Astrocyte of the cerebellum (primary cell): Measurements from ENCODE around the gene RFX5.

Source experiments
- DNase-seq: peaks from one replicate; pipeline ENCODE4 v3.0.0-alpha.2; 2011; ENCODE audit warnings: low read depth
- H3K4me3 ChIP-seq: 2 replicates; pipeline ENCODE4 v1.5.1; 2011; ENCODE audit warnings: mild to moderate bottlenecking, low read depth, low read length, moderate library complexity
- CTCF ChIP-seq: IDR thresholded peaks from 2 replicates; pipeline ENCODE4 v1.5.1; 2012; ENCODE audit warnings: low read length, low read depth, moderate library complexity, mild to moderate bottlenecking; ENCODE audit errors: missing control alignments
- in situ Hi-C: cut with HindIII; loops from 2 replicates; pipeline ENCODE4 v1.10.0; 2017; ENCODE audit warnings: low sequenced_read_pairs

Gene RFX5

GRCh38 chr1:151342569-151342968 is 4.5 kb downstream of the RFX5 start:
- no peak overlapping the region for H3K4me3 ChIP-seq
- no peak for DNase-seq
- no peak for TF ChIP-seq CTCF
- in situ Hi-C loops, result no loop called here

- TF ChIP-seq CTCF, result no peak
- DNase-seq, result no peak
- in situ Hi-C loops, result no loop called here
- H3K4me3 ChIP-seq, result no peak overlapping the region
Observed at GRCh38 chr1:151342021-151342420, 5.0 kb downstream of the RFX5 start.

- TF ChIP-seq CTCF, result peak; percentile 62
- in situ Hi-C loops, result no loop called here
- H3K4me3 ChIP-seq, result no peak overlapping the region
- DNase-seq, result peak; percentile 71
Observed at GRCh38 chr1:151340870-151341754, 5.9 kb downstream of the RFX5 start.

GRCh38 chr1:151336556-151336955 is 10.5 kb downstream of the RFX5 start:
- TF ChIP-seq CTCF, result no peak
- no peak for DNase-seq
- no peak overlapping the region for H3K4me3 ChIP-seq
- in situ Hi-C loops, result no loop called here

GRCh38 chr1:151334822-151335221 is 12.2 kb downstream of the RFX5 start:
- no peak overlapping the region for H3K4me3 ChIP-seq
- no peak for DNase-seq
- TF ChIP-seq CTCF, result no peak
- in situ Hi-C loops, result no loop called here

- no peak for TF ChIP-seq CTCF
- H3K4me3 ChIP-seq, result peak overlapping the region; percentile 83
- no peak for DNase-seq
- in situ Hi-C loops, result no loop called here
Observed at GRCh38 chr1:151327903-151328674, 19.0 kb downstream of the RFX5 start.
